A549 treated with AZD2906 at 1 μM for 4 hours (cell line): ENCODE data around the gene PIM1. TPM values are rescaled to one million over a fixed set of nuclear protein-coding genes. Genes with fewer than 3 reads are reported as not detected.

Experiments used
- total RNA-seq: library from RNA; stranded (reverse); fragments of 200-300 nt; extraction: Qiagen RNA extraction; gene quantifications from 5 replicates; pipeline ENCODE4 v1.2.3, GENCODE V29; 2022

PIM1 gene
- total RNA-seq, result 9.5 to 14.3 TPM (median 13.2 TPM) in 5 replicates

GRCh38 chr6:37169496-37170272 is at the start of gene PIM1:
PIM1 (plus strand) TSS chr6:37170152; CDS start chr6:37170576, 424 bp downstream.

Other genes starting within 250 kb of the PIM1 start
- 0.03 to 0.07 TPM in 2 of 5 replicates, not detected in the others for gene PI16, start 215.4 kb upstream of the PIM1 start, total RNA-seq
- gene MTCH1, start 184.0 kb upstream of the PIM1 start, total RNA-seq, result 116 to 134 TPM (median 132 TPM) in 5 replicates
- not detected in 5 replicates for gene FGD2, start 164.5 kb upstream of the PIM1 start, total RNA-seq
- gene TBC1D22B, start 87.6 kb downstream of the PIM1 start, total RNA-seq, result 4.8 to 5.5 TPM (median 5.2 TPM) in 5 replicates
- gene TMEM217, start 88.0 kb downstream of the PIM1 start, total RNA-seq, result 0.44 to 0.65 TPM (median 0.54 TPM) in 5 replicates
- 21.5 to 32.1 TPM (median 25.8 TPM) in 5 replicates for gene RNF8, start 183.8 kb downstream of the PIM1 start, total RNA-seq